SU-DHL-6 (cell line): Measurements from ENCODE around the gene PDIA2.

Source experiments
- H2AFZ ChIP-seq: fragments of 200-600 bp; sonication (generic); 2 replicates; pipeline ENCODE4 v1.6.1; 2014; ENCODE audit warnings: low read depth, mild to moderate bottlenecking, moderate library complexity, mixed read lengths, antibody characterized with exemption, low read length; ENCODE audit not compliant: severe bottlenecking
- H3F3A ChIP-seq: fragments of 200-600 bp; shearing (Covaris generic); 2 replicates; pipeline ENCODE4 v1.6.0; 2016; ENCODE audit warnings: antibody characterized with exemption, mild to moderate bottlenecking; ENCODE audit not compliant: insufficient read depth
- H3K27ac ChIP-seq: fragments of 200-600 bp; sonication (generic); 2 replicates; pipeline ENCODE4 v1.5.1; 2016; ENCODE audit warnings: low read depth, mild to moderate bottlenecking, low read length, moderate library complexity, mixed read lengths
- H3K27me3 ChIP-seq: fragments of 200-600 bp; sonication (generic), shearing (Covaris generic); 2 replicates; pipeline ENCODE4 v1.6.0; 2014; ENCODE audit warnings: mild to moderate bottlenecking, low read length
- H3K36me3 ChIP-seq: fragments of 200-600 bp; sonication (generic); 2 replicates; pipeline ENCODE4 v1.6.1; 2014; ENCODE audit warnings: mild to moderate bottlenecking, low read length, mixed read lengths
- H3K4me2 ChIP-seq: fragments of 300-600, 200-600 bp; shearing (Covaris generic), sonication (generic); 2 replicates; pipeline ENCODE4 v1.6.0; 2014; ENCODE audit warnings: low read length, low read depth, mild to moderate bottlenecking; ENCODE audit not compliant: poor library complexity, severe bottlenecking
- H3K4me3 ChIP-seq: fragments of 200-600 bp; sonication (generic); 2 replicates; pipeline ENCODE4 v1.5.1; 2014; ENCODE audit warnings: antibody characterized with exemption, low read length, mild to moderate bottlenecking, mixed read lengths; ENCODE audit not compliant: insufficient read depth, poor library complexity, severe bottlenecking
- H3K79me2 ChIP-seq: fragments of 200-600 bp; sonication (generic); 2 replicates; pipeline ENCODE4 v1.6.1; 2014; ENCODE audit warnings: mild to moderate bottlenecking, low read length, moderate library complexity; ENCODE audit not compliant: insufficient read depth
- H3K9ac ChIP-seq: fragments of 200-600 bp; sonication (generic); 2 replicates; pipeline ENCODE4 v1.7.0; 2014; ENCODE audit warnings: mild to moderate bottlenecking, low read length
- H3K9me2 ChIP-seq: fragments of 200-600 bp; sonication (generic); replicated peaks from 2 replicates; pipeline ENCODE4 v1.6.1; 2014; ENCODE audit warnings: low read length; ENCODE audit not compliant: insufficient read depth
- H3K9me3 ChIP-seq: fragments of 200-600 bp; sonication (generic); 2 replicates; pipeline ENCODE4 v1.6.1; 2014; ENCODE audit warnings: low read length, mixed read lengths; ENCODE audit not compliant: insufficient read depth
- H4K20me1 ChIP-seq: fragments of 200-600 bp; sonication (generic); 2 replicates; pipeline ENCODE4 v1.6.1; 2014; ENCODE audit warnings: low read depth, mild to moderate bottlenecking, antibody characterized with exemption, low read length, moderate library complexity, mixed read lengths
- EZH2phosphoT487 ChIP-seq: fragments of 200-600 bp; sonication (generic), shearing (Covaris generic); conservative IDR thresholded peaks from 2 replicates; pipeline ENCODE4 v1.6.1; 2018; ENCODE audit warnings: mild to moderate bottlenecking, antibody characterized with exemption, low read length, moderate library complexity, mixed read lengths
- TF ChIP-seq, protein P1 (sequence below): fragments of 200-600 bp; sonication (generic); IDR thresholded peaks from one replicate; pipeline ENCODE4 v1.5.1; 2017; ENCODE audit warnings: antibody characterized with exemption, mild to moderate bottlenecking, low read length, moderate library complexity; ENCODE audit not compliant: insufficient read depth, poor library complexity, severe bottlenecking

PDIA2 gene

DNA sequence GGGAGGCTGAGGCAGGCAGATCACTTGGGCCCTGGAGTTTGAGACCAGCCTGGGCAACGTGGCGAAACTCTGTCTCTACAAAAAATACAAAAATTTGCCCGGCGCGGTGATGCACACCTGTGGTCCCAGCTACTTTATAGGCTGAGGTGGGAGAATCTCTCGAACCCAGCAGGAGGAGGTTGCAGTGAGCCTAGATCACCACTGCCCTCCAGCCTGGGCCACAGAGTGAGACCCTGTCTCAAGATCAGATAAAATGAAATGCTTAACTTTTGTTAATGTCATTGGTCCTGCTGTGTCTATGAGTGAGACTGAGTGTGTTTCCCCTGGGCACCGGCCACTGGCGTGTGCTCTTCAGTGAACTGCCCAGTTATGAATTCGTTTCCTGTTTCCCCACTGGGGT, 37.9 kb upstream of the PDIA2 start:
- H2AFZ ChIP-seq: no peak overlapping the region
- no peak overlapping the region for H3K27ac ChIP-seq
- TF ChIP-seq EZH2phosphoT487: no peak
- TF ChIP-seq, protein P1, sequence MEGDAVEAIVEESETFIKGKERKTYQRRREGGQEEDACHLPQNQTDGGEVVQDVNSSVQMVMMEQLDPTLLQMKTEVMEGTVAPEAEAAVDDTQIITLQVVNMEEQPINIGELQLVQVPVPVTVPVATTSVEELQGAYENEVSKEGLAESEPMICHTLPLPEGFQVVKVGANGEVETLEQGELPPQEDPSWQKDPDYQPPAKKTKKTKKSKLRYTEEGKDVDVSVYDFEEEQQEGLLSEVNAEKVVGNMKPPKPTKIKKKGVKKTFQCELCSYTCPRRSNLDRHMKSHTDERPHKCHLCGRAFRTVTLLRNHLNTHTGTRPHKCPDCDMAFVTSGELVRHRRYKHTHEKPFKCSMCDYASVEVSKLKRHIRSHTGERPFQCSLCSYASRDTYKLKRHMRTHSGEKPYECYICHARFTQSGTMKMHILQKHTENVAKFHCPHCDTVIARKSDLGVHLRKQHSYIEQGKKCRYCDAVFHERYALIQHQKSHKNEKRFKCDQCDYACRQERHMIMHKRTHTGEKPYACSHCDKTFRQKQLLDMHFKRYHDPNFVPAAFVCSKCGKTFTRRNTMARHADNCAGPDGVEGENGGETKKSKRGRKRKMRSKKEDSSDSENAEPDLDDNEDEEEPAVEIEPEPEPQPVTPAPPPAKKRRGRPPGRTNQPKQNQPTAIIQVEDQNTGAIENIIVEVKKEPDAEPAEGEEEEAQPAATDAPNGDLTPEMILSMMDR: no peak
- H3K27me3 ChIP-seq: no peaks in the 10 kb centered on the region
- H3K79me2 ChIP-seq: peaks cover 2% of the 10 kb centered on the region; the same call in 1 of the 2 replicates
- 0 out of 2 replicates have a peak, but pooled peaks cover 5% of the 10 kb centered on the region for H3F3A ChIP-seq
- H3K36me3 ChIP-seq: no peaks in the 10 kb centered on the region
- H3K9ac ChIP-seq: no peak overlapping the region
- H3K4me2 ChIP-seq: no peak overlapping the region
- H3K9me3 ChIP-seq: no peaks in the 10 kb centered on the region
- H3K9me2 ChIP-seq: no peaks in the 10 kb centered on the region
- H4K20me1 ChIP-seq: no peaks in the 10 kb centered on the region
- no peak overlapping the region for H3K4me3 ChIP-seq

DNA sequence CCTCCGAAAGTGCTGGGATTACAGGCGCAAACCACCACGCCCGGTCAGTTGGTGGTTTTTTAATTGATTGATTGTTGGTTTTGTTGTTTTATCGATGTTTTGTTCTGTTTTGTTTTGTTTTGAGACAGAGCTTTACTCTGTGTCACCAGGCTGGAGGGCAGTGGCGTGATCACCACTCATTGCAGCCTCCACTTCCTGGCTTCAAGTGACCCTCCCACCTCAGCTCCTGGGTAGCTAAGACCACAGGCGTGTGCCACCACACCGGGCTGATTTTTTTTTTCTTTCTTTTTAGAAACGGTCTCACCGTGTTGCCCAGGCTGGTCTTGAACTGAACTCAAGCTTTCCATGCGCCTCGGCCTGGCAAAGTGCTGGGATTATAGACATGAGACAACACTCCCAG, 35.9 kb upstream of the PDIA2 start:
- H3K9me2 ChIP-seq: no peaks in the 10 kb centered on the region
- H3K4me3 ChIP-seq: no peak overlapping the region
- H3K9ac ChIP-seq: no peak overlapping the region
- H3K79me2 ChIP-seq: no peaks in the 10 kb centered on the region
- no peaks in the 10 kb centered on the region for H3K36me3 ChIP-seq
- no peak overlapping the region for H3K4me2 ChIP-seq
- H3F3A ChIP-seq: 0 out of 2 replicates have a peak, but pooled peaks cover 5% of the 10 kb centered on the region
- H2AFZ ChIP-seq: no peak overlapping the region
- H3K27me3 ChIP-seq: no peaks in the 10 kb centered on the region
- H4K20me1 ChIP-seq: no peaks in the 10 kb centered on the region
- TF ChIP-seq, protein P1: no peak
- TF ChIP-seq EZH2phosphoT487: no peak
- no peaks in the 10 kb centered on the region for H3K9me3 ChIP-seq
- no peak overlapping the region for H3K27ac ChIP-seq

GRCh38 chr16:249431-249830, 33.5 kb upstream of the PDIA2 start:
- Histone ChIP-seq H3K4me2 (no peak overlapping the region), H3K36me3 (no peaks in the 10 kb centered on the region), H4K20me1 (no peaks in the 10 kb centered on the region), H3K9me3 (no peaks in the 10 kb centered on the region), H3K9ac (no peak overlapping the region), H3K4me3 (no peak overlapping the region), H3K79me2 (no peaks in the 10 kb centered on the region), H3F3A (0 out of 2 replicates have a peak, but pooled peaks cover 5% of the 10 kb centered on the region), H2AFZ (no peak overlapping the region), H3K9me2 (no peaks in the 10 kb centered on the region), H3K27ac (no peak overlapping the region), H3K27me3 (no peaks in the 10 kb centered on the region)
- TF ChIP-seq EZH2phosphoT487: no peak
- TF ChIP-seq, protein P1: no peak
